ENCODE results near the gene CCNI2.
"Not testable (repeated sequence)": the region's sequence is repeated elsewhere in the genome, so short reads cannot be mapped to it uniquely, and the experiment has no call there.

Gene CCNI2

GRCh38 chr5:132802044-132802684 is 54.9 kb downstream of the CCNI2 start:
- no peak overlapping the region for H3K4me3 ChIP-seq
- H3K27ac ChIP-seq: no peak overlapping the region

DNA sequence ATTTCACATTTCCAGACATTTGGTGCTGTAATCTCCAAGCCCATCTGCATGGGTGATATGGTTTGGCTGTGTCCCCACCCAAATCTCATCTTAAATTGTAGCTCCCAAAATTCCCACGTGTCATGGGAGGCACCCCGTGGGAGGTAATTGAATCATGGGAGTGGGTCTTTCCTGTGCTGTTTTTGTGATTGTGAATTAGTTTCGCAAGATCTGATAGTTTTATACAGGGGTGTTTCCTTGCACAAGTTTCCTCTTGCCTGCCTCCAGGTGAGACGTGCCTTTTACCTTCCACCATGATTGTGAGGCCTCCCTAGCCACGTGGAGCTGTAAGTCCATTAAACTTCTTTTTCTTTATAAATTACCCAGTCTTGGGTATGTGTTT is 55.5 kb downstream of the CCNI2 start:
- not testable (repeated sequence) for H3K4me3 ChIP-seq, H3K27ac ChIP-seq
